HG02943 (cell line): ENCODE results near the gene RPH3AL.
"Not testable (repeated sequence)": the region's sequence is repeated elsewhere in the genome, so short reads cannot be mapped to it uniquely, and the experiment has no call there.

ENCODE experiments used
- ATAC-seq: cut with Tn5 transposase; IDR thresholded peaks from one replicate; pipeline ENCODE4 v1.9.1; 2021; ENCODE audit warnings: mild to moderate bottlenecking, low read depth, moderate library complexity; ENCODE audit not compliant: unreplicated experiment

Gene RPH3AL

GRCh38 chr17:248337-249235 lies 104.0 kb downstream of the RPH3AL start:
- ATAC-seq, result no peak

- no peak for ATAC-seq
Measured at GRCh38 chr17:247767-248166, 104.8 kb downstream of the RPH3AL start.

GRCh38 chr17:246851-247421 lies 105.7 kb downstream of the RPH3AL start:
- ATAC-seq, result no peak

GRCh38 chr17:246226-246625 lies 106.4 kb downstream of the RPH3AL start:
- no peak for ATAC-seq

GRCh38 chr17:245611-246010 lies 107.0 kb downstream of the RPH3AL start:
- ATAC-seq, result no peak

GRCh38 chr17:245020-245419 lies 107.6 kb downstream of the RPH3AL start:
- ATAC-seq, result no peak

- ATAC-seq, result not testable (repeated sequence)
Measured at GRCh38 chr17:243924-244323, 108.7 kb downstream of the RPH3AL start.

- ATAC-seq, result no peak
Measured at GRCh38 chr17:238964-239259, 113.7 kb downstream of the RPH3AL start.

- no peak for ATAC-seq
Measured at GRCh38 chr17:238071-238963, 114.3 kb downstream of the RPH3AL start.

- ATAC-seq, result no peak
Measured at GRCh38 chr17:237406-237955, 115.1 kb downstream of the RPH3AL start.

GRCh38 chr17:236641-237405 lies 115.8 kb downstream of the RPH3AL start:
- no peak for ATAC-seq

- no peak for ATAC-seq
Measured at GRCh38 chr17:235831-236640, 116.6 kb downstream of the RPH3AL start.

GRCh38 chr17:234994-235830 lies 117.4 kb downstream of the RPH3AL start:
- not testable (repeated sequence) for ATAC-seq

GRCh38 chr17:234163-234993 lies 118.2 kb downstream of the RPH3AL start:
- ATAC-seq, result not testable (repeated sequence)

GRCh38 chr17:233473-233941 lies 119.1 kb downstream of the RPH3AL start:
- no peak for ATAC-seq

GRCh38 chr17:231966-232807 lies 120.4 kb downstream of the RPH3AL start:
- ATAC-seq, result no peak
